ENCODE measurements around the gene TMEM50B.

GRCh38 chr21:33402001-33402979 is 77.5 kb downstream of the TMEM50B start:
- no peak for TF ChIP-seq POLR2A (IDR thresholded peaks at IDR 0.05)
- TF ChIP-seq CTCF (IDR thresholded peaks at IDR 0.05) = no peak
